A673 (cell line): ENCODE data around the gene SUPT6H. TPM values are rescaled to one million over a fixed set of nuclear protein-coding genes. Genes with fewer than 3 reads are reported as not detected.
"Not testable (repeated sequence)": the region's sequence is repeated elsewhere in the genome, so short reads cannot be mapped to it uniquely, and the experiment has no call there.

Source experiments
- BruUV-seq: library from RNA; stranded (reverse); fragments of 400-500 nt; replicated peaks from 2 replicates; lab custom pipeline; 2021; lab: Mats Ljungman, UMichigan
- CTCF ChIA-PET: fragments of 300-600 bp; sonication (Branson Sonifier 250); formaldehyde crosslinking; loops from one replicate; lab custom pipeline; 2022; ENCODE audit warnings: antibody characterized with exemption; lab: Charles Lee
- POLR2A ChIA-PET: fragments of 300-600 bp; sonication (Branson Sonifier 250); formaldehyde crosslinking; loops from one replicate; lab custom pipeline; 2022; ENCODE audit warnings: antibody characterized with exemption; ENCODE audit not compliant: low non-redundant PET; lab: Charles Lee
- DNase-seq: peaks from one replicate; pipeline ENCODE4 v3.0.0-alpha.2; 2015; ENCODE audit warnings: low spot score
- H3K27ac ChIP-seq: fragments of 200-600 bp; sonication (generic); 2 replicates; pipeline ENCODE4 v1.5.1; 2016; ENCODE audit warnings: mixed run types, low read depth, mild to moderate bottlenecking, mixed read lengths, antibody characterized with exemption, low read length; ENCODE audit not compliant: poor library complexity, severe bottlenecking
- H3K27me3 ChIP-seq: fragments of 200-600 bp; sonication (generic); replicated peaks from 2 replicates; pipeline ENCODE4 v1.6.1; 2017; ENCODE audit warnings: mixed run types, low read depth, mild to moderate bottlenecking, mixed read lengths, antibody characterized with exemption, low read length; ENCODE audit not compliant: insufficient read depth, poor library complexity
- H3K36me3 ChIP-seq: fragments of 200-600 bp; sonication (generic); 2 replicates; pipeline ENCODE4 v1.6.1; 2016; ENCODE audit warnings: mixed run types, mild to moderate bottlenecking, mixed read lengths, antibody characterized with exemption, low read length; ENCODE audit not compliant: insufficient read depth, poor library complexity, severe bottlenecking
- H3K4me1 ChIP-seq: fragments of 200-600 bp; sonication (generic); 2 replicates; pipeline ENCODE4 v1.6.1; 2017; ENCODE audit warnings: mixed run types, mild to moderate bottlenecking, mixed read lengths, antibody characterized with exemption, low read length; ENCODE audit not compliant: insufficient read depth, poor library complexity, severe bottlenecking
- H3K4me3 ChIP-seq: fragments of 200-600 bp; sonication (generic); 2 replicates; pipeline ENCODE4 v1.5.1; 2016; ENCODE audit warnings: low read depth, mixed run types, mild to moderate bottlenecking, mixed read lengths, low read length; ENCODE audit not compliant: poor library complexity, severe bottlenecking
- H3K9me3 ChIP-seq: fragments of 200-600 bp; sonication (generic); 2 replicates; pipeline ENCODE4 v1.6.1; 2016; ENCODE audit warnings: mixed run types, low read depth, mild to moderate bottlenecking, mixed read lengths, antibody characterized with exemption, low read length; ENCODE audit not compliant: poor library complexity, severe bottlenecking
- CTCF ChIP-seq: fragments of 300-800, 200-600 bp; sonication (generic); conservative IDR thresholded peaks from 2 replicates; pipeline ENCODE4 v1.5.1; 2017; ENCODE audit warnings: low read depth, mild to moderate bottlenecking, antibody characterized with exemption, low read length, moderate library complexity, mixed read lengths
- EZH2 ChIP-seq: fragments of 200-600 bp; sonication (generic); IDR thresholded peaks from 2 replicates; pipeline ENCODE4 v1.6.1; 2017; ENCODE audit warnings: borderline replicate concordance, low read depth, mild to moderate bottlenecking, mixed read lengths, antibody characterized with exemption, low read length; ENCODE audit not compliant: poor library complexity, severe bottlenecking
- intact Hi-C: fragments of 100-400 bp; cut with micrococcal nuclease; formaldehyde crosslinking; loops from one replicate; pipeline ENCODE4 v1.10.0; 2022; ENCODE audit not compliant: unreplicated experiment
- total RNA-seq: library from RNA; stranded (reverse); gene quantifications from 2 replicates; pipeline ENCODE4 v1.2.3, GENCODE V29; 2021

Gene SUPT6H
- total RNA-seq, 1 experiment from 2014 or later: 105 TPM

GRCh38 chr17:28655160-28655559, 6.8 kb upstream of the SUPT6H start:
- ChIA-PET CTCF (no interaction called here), POLR2A (no interaction called here)
- no TSS peak for BruUV-seq
- no peaks in the 10 kb centered on the region for H3K9me3 ChIP-seq
- no peaks in the 10 kb centered on the region for H3K4me1 ChIP-seq
- intact Hi-C loops: no loop called here
- no peak overlapping the region for H3K27ac ChIP-seq
- TF ChIP-seq CTCF (no peak), EZH2 (no peak)
- H3K4me3 ChIP-seq: no peak overlapping the region
- H3K36me3 ChIP-seq: peaks cover 23% of the 10 kb centered on the region
- no peak for DNase-seq
- H3K27me3 ChIP-seq: no peaks in the 10 kb centered on the region

GRCh38 chr17:28657756-28658155, 4.2 kb upstream of the SUPT6H start:
- Histone ChIP-seq H3K27ac (no peak overlapping the region), H3K27me3 (no peaks in the 10 kb centered on the region), H3K36me3 (peaks cover 7% of the 10 kb centered on the region), H3K9me3 (no peaks in the 10 kb centered on the region), H3K4me1 (peaks cover 8% of the 10 kb centered on the region), H3K4me3 (no peak overlapping the region)
- no TSS peak for BruUV-seq
- DNase-seq: no peak
- TF ChIP-seq CTCF (no peak), EZH2 (no peak)
- CTCF ChIA-PET: no interaction called here
- intact Hi-C loops: no loop called here
- POLR2A ChIA-PET: no interaction called here

GRCh38 chr17:28658342-28658741, 3.7 kb upstream of the SUPT6H start:
- H3K4me3 ChIP-seq, DNase-seq, H3K27ac ChIP-seq, intact Hi-C loops, POLR2A ChIA-PET, BruUV-seq, H3K9me3 ChIP-seq, H3K36me3 ChIP-seq, H3K27me3 ChIP-seq: not testable (repeated sequence)
- CTCF ChIA-PET: interaction anchor here (0.8 kb wide), 1 partner anchor 114 kb away, joined by 8 read pairs; no protein-coding TSS in a partner anchor
- H3K4me1 ChIP-seq: peaks cover 14% of the 10 kb centered on the region

GRCh38 chr17:28658766-28659496, 3.1 kb upstream of the SUPT6H start:
- H3K27me3 ChIP-seq, H3K4me3 ChIP-seq, DNase-seq, intact Hi-C loops, H3K9me3 ChIP-seq, BruUV-seq, POLR2A ChIA-PET, H3K36me3 ChIP-seq, H3K27ac ChIP-seq: not testable (repeated sequence)
- H3K4me1 ChIP-seq: peaks cover 18% of the 10 kb centered on the region
- CTCF ChIA-PET: interaction anchor here (0.8 kb wide), 1 partner anchor 114 kb away, joined by 8 read pairs; no protein-coding TSS in a partner anchor

GRCh38 chr17:28659497-28659881, 2.5 kb upstream of the SUPT6H start:
- BruUV-seq, H3K27me3 ChIP-seq, POLR2A ChIA-PET, intact Hi-C loops, H3K9me3 ChIP-seq, H3K4me3 ChIP-seq, H3K27ac ChIP-seq, DNase-seq, CTCF ChIA-PET, H3K36me3 ChIP-seq: not testable (repeated sequence)
- H3K4me1 ChIP-seq: peaks cover 18% of the 10 kb centered on the region
